GM12878 (cell line): ENCODE results near the gene SYTL1. TPM values are rescaled to one million over a fixed set of nuclear protein-coding genes. Genes with fewer than 3 reads are reported as not detected.

Experiments used
- ATAC-seq: fragments of 200-7000 bp; cut with Tn5 transposase; 3 replicates; pipeline ENCODE4 v1.9.1; 2020; ENCODE audit warnings: mild to moderate bottlenecking, moderate library complexity
- BruUV-seq: library from RNA; stranded (reverse); fragments of 400-500 nt; replicated peaks from 2 replicates; lab custom pipeline; 2021; lab: Mats Ljungman, UMichigan
- CTCF ChIA-PET: fragments of 300-600 bp; sonication (Branson Sonifier 250); formaldehyde crosslinking; extraction: SDS; loops from one replicate; lab custom pipeline; 2021; ENCODE audit warnings: inconsistent platforms; lab: Yijun Ruan, JAX
- POLR2A ChIA-PET: fragments of 350-600 bp; formaldehyde crosslinking; extraction: SDS; loops from one replicate; lab custom pipeline; 2021; ENCODE audit warnings: inconsistent platforms; lab: Charles Lee
- RAD21 ChIA-PET: fragments of 300-600 bp; sonication (Branson Sonifier 250); formaldehyde crosslinking; loops from one replicate; lab custom pipeline; 2023; ENCODE audit warnings: antibody characterized with exemption; ENCODE audit not compliant: unreplicated experiment; lab: Charles Lee
- SMC1A ChIA-PET: fragments of 300-600 bp; sonication (Branson Sonifier 250); formaldehyde crosslinking; loops from one replicate; lab custom pipeline; 2023; ENCODE audit not compliant: unreplicated experiment, uncharacterized antibody; lab: Charles Lee
- DNase-seq: peaks from one replicate; pipeline ENCODE4 v3.0.0-alpha.2; 2011; ENCODE audit warnings: low read depth, low spot score
- FAIRE-seq: peaks from 3 replicates; lab custom pipeline; 2011; peaks lifted over from hg19 to GRCh38; lab: Jason Lieb, UNC
- H2AFZ ChIP-seq: 2 replicates; pipeline ENCODE4 v1.6.0; 2011; ENCODE audit warnings: low read depth, low read length, control low read depth; ENCODE audit not compliant: control insufficient read depth
- H3K27ac ChIP-seq: 2 replicates; pipeline ENCODE4 v1.5.1; 2011; ENCODE audit warnings: control low read depth; ENCODE audit not compliant: control insufficient read depth, insufficient read depth
- H3K27me3 ChIP-seq, 2 experiments: replicated peaks in 1 of 2; 2 replicates each; pipeline versions ENCODE4 v1.6.0 to v1.6.1; 2011; ENCODE audit warnings: low read length in 1 of 2; ENCODE audit not compliant: control insufficient read depth in 2 of 2, insufficient read depth in 2 of 2
- H3K36me3 ChIP-seq, 2 experiments: 2 replicates each; pipeline ENCODE4 v1.5.1; 2011; ENCODE audit warnings: low read length in 1 of 2; ENCODE audit not compliant: control insufficient read depth in 2 of 2, insufficient read depth in 2 of 2
- H3K4me1 ChIP-seq: 2 replicates; pipeline ENCODE4 v1.6.1; 2011; ENCODE audit warnings: mild to moderate bottlenecking, low read length, moderate library complexity, mixed read lengths; ENCODE audit not compliant: control insufficient read depth, insufficient read depth
- H3K4me2 ChIP-seq: 2 replicates; pipeline ENCODE4 v1.6.0; 2011; ENCODE audit warnings: control low read depth; ENCODE audit not compliant: control insufficient read depth, insufficient read depth
- H3K4me3 ChIP-seq: fragments of 200-600 bp; sonication (generic); 2 replicates; pipeline ENCODE4 v1.5.1; 2016
- H3K79me2 ChIP-seq: 2 replicates; pipeline ENCODE4 v1.6.0; 2011; ENCODE audit warnings: low read length; ENCODE audit not compliant: control insufficient read depth, insufficient read depth
- H3K9ac ChIP-seq: 2 replicates; pipeline ENCODE4 v1.8.0; 2011; ENCODE audit warnings: low read length, control low read depth, mixed read lengths; ENCODE audit not compliant: control insufficient read depth, insufficient read depth
- H3K9me3 ChIP-seq: replicated peaks from 3 replicates; pipeline ENCODE4 v1.5.1; 2011; ENCODE audit warnings: mild to moderate bottlenecking, low read length; ENCODE audit not compliant: control insufficient read depth, insufficient read depth
- H4K20me1 ChIP-seq: 2 replicates; pipeline ENCODE4 v1.6.0; 2011; ENCODE audit not compliant: control insufficient read depth, insufficient read depth
- DPF2 ChIP-seq: fragments of 450-650 bp; IDR thresholded peaks from 2 replicates; pipeline ENCODE4 v1.6.1; 2017; ENCODE audit warnings: mild to moderate bottlenecking
- NBN ChIP-seq: fragments of 450-650 bp; IDR thresholded peaks from 2 replicates; pipeline ENCODE4 v1.6.1; 2016
- PKNOX1 ChIP-seq: fragments of 450-650 bp; IDR thresholded peaks from 2 replicates; pipeline ENCODE4 v1.6.1; 2016; ENCODE audit warnings: mild to moderate bottlenecking
- RUNX3 ChIP-seq: IDR thresholded peaks from 2 replicates; pipeline ENCODE4 v1.6.1; 2012; ENCODE audit warnings: low read length, inconsistent platforms
- whole genome bisulfite sequencing: methylation state at CpG from one replicate; pipeline ENCODE4 v1.1.6; 2016; ENCODE audit warnings: low lambda C conversion rate; ENCODE audit not compliant: insufficient replicate concordance, insufficient coverage; ENCODE audit errors: missing lambda C conversion rate; 5-methylcytosine and 5-hydroxymethylcytosine counted together
- in situ Hi-C: fragments of 300-500 bp; cut with MboI; formaldehyde crosslinking; loops from 9 replicates; pipeline ENCODE4 v1.14.3; 2018; ENCODE audit warnings: mixed read lengths
- intact Hi-C: fragments of 100-400 bp; cut with micrococcal nuclease; formaldehyde crosslinking; loops from one replicate; pipeline ENCODE4 v1.14.2; 2022; ENCODE audit not compliant: unreplicated experiment
- polyA plus RNA-seq, 11 experiments: library from polyadenylated mRNA; depleted of rRNA in 4 of 11; unstranded in 6 of 11; stranded (reverse) in 5 of 11; fragments of >200 nt; fragmentation: Nextera tagmentation in 4 of 11; fragmentation: Illumina TruSeq in 1 of 11; extraction: Ambion mirVana in 4 of 11; extraction: Trizol in 1 of 11; gene quantifications; 1 replicate in 1 of 11; 2 replicates in 10 of 11; pipeline versions ENCODE4 v1.2.1 to v1.2.3, GENCODE V29; 2011 to 2016; ENCODE audit warnings: inconsistent platforms in 2 of 11, missing spikeins in 2 of 11, low read depth in 1 of 11
- total RNA-seq, 4 experiments: library from RNA; depleted of rRNA in 3 of 4; stranded (reverse); fragments of >200 nt in 3 of 4; fragmentation: Illumina TruSeq in 1 of 4; extraction: Trizol in 1 of 4; gene quantifications; 2 replicates each; pipeline versions ENCODE4 v1.2.1 to v1.2.3, GENCODE V29; 2013 to 2021

The SYTL1 gene
- total and polyA plus RNA-seq, 10 of the 15 experiments (the other 5 are each of a cell fraction or from before 2014, with no cell fraction given): 0.72 to 45.6 (median 14.8) TPM

GRCh38 chr1:27359822-27360158 is 18.0 kb downstream of the SYTL1 start:
- no TSS peak for BruUV-seq
- peak overlapping the region; percentile 72; the same call in 1 of the 2 replicates for H2AFZ ChIP-seq
- ChIA-PET RAD21 (interaction anchor here (1.0 to 1.1 kb wide), 2 partner anchors 28 to 35 kb away, joined by 4 to 6 read pairs; no protein-coding TSS in a partner anchor), POLR2A (no interaction called here), SMC1A (no interaction called here), CTCF (interaction anchor here (0.6 to 8.7 kb wide), 7 partner anchors 11 to 635 kb away, joined by 3 to 126 read pairs (median 4); partner anchors contain the start of genes AHDC1, CD164L2 and GPR3)
- no peaks in the 10 kb centered on the region for H3K79me2 ChIP-seq
- 31% methylated on average over 9 of the region's 9 CpGs for WGBS
- no peak for DNase-seq
- peak; percentile 66 for FAIRE-seq
- no peaks in the 10 kb centered on the region for H3K9me3 ChIP-seq
- H3K27me3 ChIP-seq: no peaks in the 10 kb centered on the region; a peak in 1 of 4 replicates
- peak overlapping the region; percentile 57; the same call in 1 of the 2 replicates for H3K4me3 ChIP-seq
- peaks cover 13% of the 10 kb centered on the region for H3K4me1 ChIP-seq
- no peaks in the 10 kb centered on the region for H3K36me3 ChIP-seq
- peak; percentile 22 for ATAC-seq
- no peak overlapping the region for H3K27ac ChIP-seq
- TF ChIP-seq NBN (no peak), DPF2 (0 out of 2 replicates have a peak, but pooled peaks have one; percentile 13), RUNX3 (peak; percentile 43; the same call in 1 of the 2 replicates), PKNOX1 (peak; percentile 37)
- no peaks in the 10 kb centered on the region for H4K20me1 ChIP-seq
- H3K9ac ChIP-seq: no peak overlapping the region
- intact Hi-C loops (no loop called here), in situ Hi-C loops (no loop called here)
- H3K4me2 ChIP-seq: peak overlapping the region; percentile 98
